NT2/D1 (cell line): ENCODE results near the gene CIB1.
"Not testable (repeated sequence)": the region's sequence is repeated elsewhere in the genome, so short reads cannot be mapped to it uniquely, and the experiment has no call there.

Experiments
- DNase-seq: peaks from one replicate; pipeline ENCODE4 v3.0.0-alpha.2; 2011; ENCODE audit warnings: low read depth, low spot score
- H3K27me3 ChIP-seq: 2 replicates; pipeline ENCODE4 v1.6.0; 2011; ENCODE audit warnings: mild to moderate bottlenecking; ENCODE audit not compliant: insufficient read length, insufficient read depth
- H3K36me3 ChIP-seq: 2 replicates; pipeline ENCODE4 v1.6.1; 2011; ENCODE audit warnings: mild to moderate bottlenecking, low read length, mixed read lengths; ENCODE audit not compliant: insufficient read depth, insufficient read length
- H3K4me1 ChIP-seq: 2 replicates; pipeline ENCODE4 v1.5.1; 2011; ENCODE audit not compliant: insufficient read depth, insufficient read length
- H3K4me3 ChIP-seq: 2 replicates; pipeline ENCODE4 v1.5.1; 2011; ENCODE audit warnings: low read depth; ENCODE audit not compliant: insufficient read length
- H3K9ac ChIP-seq: 2 replicates; pipeline ENCODE4 v1.6.0; 2011; ENCODE audit warnings: low read depth; ENCODE audit not compliant: insufficient read length
- H3K9me3 ChIP-seq: 2 replicates; pipeline ENCODE4 v1.5.1; 2011; ENCODE audit warnings: mild to moderate bottlenecking, low read length; ENCODE audit not compliant: insufficient read depth
- SUZ12 ChIP-seq: IDR thresholded peaks from 2 replicates; pipeline ENCODE4 v1.6.1; 2011; ENCODE audit not compliant: insufficient read length, insufficient read depth; ENCODE audit errors: extremely low read depth
- YY1 ChIP-seq: IDR thresholded peaks from 2 replicates; pipeline ENCODE4 v1.6.1; 2011; ENCODE audit not compliant: insufficient read length, insufficient read depth
- ZNF274 ChIP-seq: IDR thresholded peaks from 2 replicates; pipeline ENCODE4 v1.6.1; 2011; ENCODE audit warnings: mild to moderate bottlenecking, low read depth, low read length

CIB1 gene

DNA sequence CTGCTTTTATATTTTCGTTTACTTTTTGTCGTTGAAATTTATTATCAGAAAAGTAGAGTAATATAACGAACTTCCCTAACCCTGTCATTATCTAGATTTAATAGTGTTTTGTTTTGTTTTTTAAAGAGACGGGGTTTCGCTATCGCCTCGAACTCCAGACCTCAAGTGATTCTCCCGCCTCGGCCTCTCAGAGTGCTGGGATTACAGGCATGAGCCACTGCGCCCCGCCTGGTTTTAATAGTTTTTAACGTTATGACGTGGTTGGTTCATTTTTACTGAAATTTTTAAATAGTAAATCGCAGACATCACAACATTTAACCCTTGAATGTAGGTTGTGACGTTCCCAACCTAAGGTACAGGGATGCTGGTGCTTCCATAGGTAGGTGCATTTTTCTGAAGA, 32.7 kb upstream of the CIB1 start:
- Histone ChIP-seq H3K9ac (peak overlapping the region; percentile 97), H3K4me3 (peak overlapping the region; percentile 87), H3K36me3 (peaks cover 46% of the 10 kb centered on the region), H3K27me3 (no peaks in the 10 kb centered on the region), H3K4me1 (no peaks in the 10 kb centered on the region), H3K9me3 (no peaks in the 10 kb centered on the region)
- DNase-seq = no peak
- TF ChIP-seq SUZ12 = no peak
- TF ChIP-seq ZNF274 = no peak
- TF ChIP-seq YY1 = no peak

DNA sequence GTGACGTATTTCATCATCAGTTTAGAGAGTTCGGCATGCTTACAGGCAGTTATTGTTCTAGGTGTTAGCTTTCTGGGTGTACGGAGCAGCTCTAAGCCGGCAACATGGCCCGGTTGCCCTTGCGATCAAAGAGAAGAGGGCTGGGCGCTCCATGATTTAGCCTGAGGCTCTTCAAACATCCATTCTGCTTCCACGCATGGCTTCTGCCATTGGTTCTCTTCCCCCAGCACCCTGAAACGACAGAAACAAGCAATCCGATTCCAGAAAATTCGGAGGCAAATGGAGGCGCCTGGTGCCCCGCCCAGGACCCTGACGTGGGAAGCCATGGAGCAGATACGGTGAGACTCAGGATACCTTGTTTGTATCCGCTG, 32.3 kb upstream of the CIB1 start:
- Histone ChIP-seq H3K36me3 (peaks cover 41% of the 10 kb centered on the region), H3K4me3 (peak overlapping the region; percentile 87), H3K9me3 (no peaks in the 10 kb centered on the region), H3K9ac (peak overlapping the region; percentile 97), H3K4me1 (no peaks in the 10 kb centered on the region), H3K27me3 (no peaks in the 10 kb centered on the region)
- no peak for TF ChIP-seq ZNF274
- TF ChIP-seq SUZ12 = no peak
- no peak for TF ChIP-seq YY1
- DNase-seq = no peak

DNA sequence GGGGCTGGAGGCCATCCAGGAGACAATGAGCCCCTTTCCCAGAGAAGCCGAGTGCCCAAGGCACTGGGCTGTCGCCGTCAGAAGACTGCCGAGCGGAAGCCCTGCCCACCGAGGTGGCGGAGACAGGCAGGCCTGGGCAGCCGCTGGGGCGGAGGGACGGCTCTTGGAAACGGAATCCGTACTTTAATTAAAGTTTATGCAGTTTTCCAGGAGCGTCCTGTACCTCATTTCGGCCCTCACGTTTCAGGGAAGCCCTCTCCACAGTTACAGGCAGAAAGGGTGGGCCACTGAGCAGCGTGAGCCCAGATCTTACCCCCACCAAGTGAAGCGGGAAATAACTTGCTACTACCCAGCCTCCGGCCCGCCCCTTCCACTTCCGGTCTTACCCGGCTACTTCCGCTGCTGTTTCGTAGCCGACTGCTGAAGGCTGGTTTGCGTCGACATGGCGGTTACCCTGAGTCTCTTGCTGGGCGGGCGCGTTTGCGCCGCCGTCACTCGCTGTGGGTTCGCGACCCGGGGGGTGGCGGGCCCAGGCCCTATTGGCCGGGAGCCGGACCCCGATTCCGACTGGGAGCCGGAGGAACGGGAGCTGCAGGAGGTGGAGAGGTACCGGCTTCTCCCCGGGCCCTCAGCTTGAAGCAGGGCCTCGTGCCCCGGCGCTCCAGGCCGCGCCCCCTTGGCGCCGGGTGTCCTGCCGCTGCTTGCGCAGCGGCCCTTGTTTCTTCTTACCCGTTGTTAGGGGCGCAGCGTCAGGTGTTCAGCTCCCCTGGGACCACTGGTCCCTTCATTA, 31.7 kb upstream of the CIB1 start, which contains the start of gene NGRN:
TSS of gene NGRN (plus strand) at position 402 of the 790 bp plus-strand sequence. CDS start at position 443, 41 bp downstream.
- no peaks in the 10 kb centered on the region for H3K27me3 ChIP-seq
- peaks cover 35% of the 10 kb centered on the region for H3K36me3 ChIP-seq
- TF ChIP-seq SUZ12 (no peak), YY1 (peak; percentile 46), ZNF274 (no peak)
- peak within 1 kb of the TSS; percentile 87 for H3K4me3 ChIP-seq
- no peaks in the 10 kb centered on the region for H3K4me1 ChIP-seq
- peak within 1 kb of the TSS; percentile 97 for H3K9ac ChIP-seq
- peak; percentile 89 for DNase-seq
- no peaks in the 10 kb centered on the region for H3K9me3 ChIP-seq

DNA sequence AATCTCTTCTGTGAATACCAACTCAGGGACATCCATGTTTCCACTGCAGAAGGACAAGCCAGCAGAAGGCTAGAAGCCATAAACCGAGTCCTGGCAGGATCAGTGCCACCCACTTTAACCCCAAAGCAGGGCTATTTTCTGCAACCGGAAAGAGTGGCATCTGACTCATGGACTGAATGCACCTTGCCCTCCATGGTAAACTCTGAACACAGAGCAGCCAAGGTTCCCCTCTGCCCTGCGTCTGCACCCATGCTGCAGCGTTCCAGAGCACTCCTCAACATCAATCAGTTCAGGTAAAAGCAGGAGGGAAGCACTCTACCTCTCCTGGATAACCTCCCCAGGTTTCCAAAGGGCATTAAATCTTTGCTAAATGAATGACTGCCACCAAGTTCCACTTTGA, 30.9 kb upstream of the CIB1 start:
- Histone ChIP-seq H3K4me1 (no peaks in the 10 kb centered on the region), H3K9ac (peak overlapping the region; percentile 97), H3K27me3 (no peaks in the 10 kb centered on the region), H3K36me3 (peaks cover 28% of the 10 kb centered on the region), H3K4me3 (peak overlapping the region; percentile 87), H3K9me3 (no peaks in the 10 kb centered on the region)
- DNase-seq = no peak
- TF ChIP-seq ZNF274 = no peak
- TF ChIP-seq SUZ12 = no peak
- TF ChIP-seq YY1 = no peak

DNA sequence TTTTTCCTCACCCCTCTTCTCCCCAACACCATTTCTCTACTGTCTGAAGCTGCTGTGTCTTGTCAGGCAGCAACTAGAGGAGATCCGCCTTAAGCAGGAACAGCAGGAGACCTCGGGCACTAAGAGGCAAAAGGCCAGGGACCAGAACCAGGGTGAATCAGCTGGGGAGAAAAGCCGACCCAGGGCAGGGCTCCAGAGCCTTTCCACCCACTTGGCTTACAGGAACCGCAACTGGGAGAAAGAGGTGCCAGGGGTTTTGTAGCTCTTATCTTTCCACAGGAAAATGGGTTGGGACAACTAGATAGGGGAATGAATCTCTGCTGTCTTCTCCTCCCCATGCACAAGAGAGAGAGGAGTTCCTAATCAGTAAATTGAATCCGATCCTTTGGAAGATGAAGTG, 28.7 kb upstream of the CIB1 start:
- Histone ChIP-seq H3K27me3 (no peaks in the 10 kb centered on the region), H3K9ac (no peak overlapping the region), H3K4me1 (no peaks in the 10 kb centered on the region), H3K4me3 (no peak overlapping the region), H3K36me3 (peaks cover 9% of the 10 kb centered on the region), H3K9me3 (no peaks in the 10 kb centered on the region)
- DNase-seq = no peak
- TF ChIP-seq ZNF274 = no peak
- no peak for TF ChIP-seq SUZ12
- TF ChIP-seq YY1 = no peak

DNA sequence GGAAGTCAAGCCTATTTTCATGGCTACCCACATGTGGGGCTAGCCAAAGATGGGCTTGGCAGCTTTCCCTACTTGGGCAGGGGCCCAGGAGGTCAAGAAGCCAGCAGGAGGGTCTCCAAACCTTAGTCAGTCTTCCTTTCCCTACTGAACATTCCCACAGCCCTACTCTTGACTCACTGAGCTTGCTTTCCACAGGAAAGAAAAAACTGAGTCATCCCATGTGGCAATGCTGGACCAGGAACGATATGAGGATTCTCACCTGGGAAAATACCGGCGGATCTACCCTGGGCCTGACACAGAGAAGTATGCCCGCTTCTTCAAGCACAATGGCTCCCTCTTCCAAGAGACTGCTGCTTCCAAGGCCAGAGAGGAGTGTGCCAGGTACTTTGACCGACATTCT, 28.1 kb upstream of the CIB1 start:
- H3K4me3 ChIP-seq = no peak overlapping the region
- H3K36me3 ChIP-seq = peaks cover 3% of the 10 kb centered on the region
- no peaks in the 10 kb centered on the region for H3K9me3 ChIP-seq
- H3K9ac ChIP-seq = no peak overlapping the region
- no peaks in the 10 kb centered on the region for H3K4me1 ChIP-seq
- DNase-seq = no peak
- no peaks in the 10 kb centered on the region for H3K27me3 ChIP-seq
- TF ChIP-seq SUZ12 (no peak), ZNF274 (no peak), YY1 (no peak)

DNA sequence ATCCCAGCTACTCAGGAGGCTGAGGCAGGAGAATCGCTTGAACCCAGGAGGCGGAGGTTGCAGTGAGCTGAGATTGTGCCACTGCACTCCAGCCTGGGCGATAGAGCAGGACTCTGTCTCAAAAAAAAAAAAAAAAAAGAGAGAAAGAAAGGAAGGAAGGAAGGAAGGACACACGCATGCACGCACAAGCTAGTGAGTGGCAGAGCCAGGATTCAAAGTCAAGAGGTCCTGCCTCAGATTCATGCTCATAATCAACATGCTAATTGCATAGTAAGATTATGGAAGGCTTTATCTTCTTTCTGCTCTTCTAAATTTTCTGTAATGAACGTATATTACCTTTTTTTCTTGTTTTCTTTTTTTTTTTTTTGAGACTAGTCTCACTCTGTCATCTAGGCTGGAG, 27.0 kb upstream of the CIB1 start:
- not testable (repeated sequence) for DNase-seq, H3K4me3 ChIP-seq, H3K36me3 ChIP-seq, H3K4me1 ChIP-seq, H3K9me3 ChIP-seq, H3K27me3 ChIP-seq, H3K9ac ChIP-seq

DNA sequence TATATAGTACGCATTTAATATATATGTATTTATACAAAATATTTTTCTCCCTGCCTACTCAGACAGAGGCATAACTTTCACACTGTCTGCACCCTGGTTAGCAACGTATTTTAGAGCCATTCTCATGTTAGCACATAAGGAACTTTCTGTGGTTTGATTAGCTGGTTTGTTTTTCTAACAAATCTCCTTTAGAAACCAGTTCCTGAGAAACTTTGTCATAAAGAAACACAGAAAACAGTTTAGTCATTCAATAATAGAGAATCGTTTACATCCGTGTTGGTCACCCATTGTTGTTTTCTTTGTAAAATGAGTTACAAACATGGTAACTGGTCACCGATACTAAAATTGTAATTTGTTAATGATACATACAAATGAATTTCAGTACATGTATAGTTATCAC, 25.8 kb upstream of the CIB1 start:
- H3K9me3 ChIP-seq = no peaks in the 10 kb centered on the region
- no peak for TF ChIP-seq ZNF274
- TF ChIP-seq YY1 = no peak
- H3K4me1 ChIP-seq = peaks cover 5% of the 10 kb centered on the region
- H3K36me3 ChIP-seq = no peaks in the 10 kb centered on the region
- no peaks in the 10 kb centered on the region for H3K27me3 ChIP-seq
- no peak overlapping the region for H3K4me3 ChIP-seq
- no peak overlapping the region for H3K9ac ChIP-seq
- no peak for DNase-seq
